Measurements from ENCODE around the gene MON1A.
A peak's percentile ranks its signal among the peaks of the same experiment; 100 is the strongest.
"Not testable (repeated sequence)": the region's sequence is repeated elsewhere in the genome, so short reads cannot be mapped to it uniquely, and the experiment has no call there.

MON1A gene, protein sequence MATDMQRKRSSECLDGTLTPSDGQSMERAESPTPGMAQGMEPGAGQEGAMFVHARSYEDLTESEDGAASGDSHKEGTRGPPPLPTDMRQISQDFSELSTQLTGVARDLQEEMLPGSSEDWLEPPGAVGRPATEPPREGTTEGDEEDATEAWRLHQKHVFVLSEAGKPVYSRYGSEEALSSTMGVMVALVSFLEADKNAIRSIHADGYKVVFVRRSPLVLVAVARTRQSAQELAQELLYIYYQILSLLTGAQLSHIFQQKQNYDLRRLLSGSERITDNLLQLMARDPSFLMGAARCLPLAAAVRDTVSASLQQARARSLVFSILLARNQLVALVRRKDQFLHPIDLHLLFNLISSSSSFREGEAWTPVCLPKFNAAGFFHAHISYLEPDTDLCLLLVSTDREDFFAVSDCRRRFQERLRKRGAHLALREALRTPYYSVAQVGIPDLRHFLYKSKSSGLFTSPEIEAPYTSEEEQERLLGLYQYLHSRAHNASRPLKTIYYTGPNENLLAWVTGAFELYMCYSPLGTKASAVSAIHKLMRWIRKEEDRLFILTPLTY

GRCh38 chr3:49929291-49930167, at the start of gene MON1A:
Gene MON1A, minus strand, starts transcription at chr3:49929811. Its CDS starts 16,465 bp downstream, at chr3:49913346.
- peak; percentile 85 to 91 for DNase-seq

DNA sequence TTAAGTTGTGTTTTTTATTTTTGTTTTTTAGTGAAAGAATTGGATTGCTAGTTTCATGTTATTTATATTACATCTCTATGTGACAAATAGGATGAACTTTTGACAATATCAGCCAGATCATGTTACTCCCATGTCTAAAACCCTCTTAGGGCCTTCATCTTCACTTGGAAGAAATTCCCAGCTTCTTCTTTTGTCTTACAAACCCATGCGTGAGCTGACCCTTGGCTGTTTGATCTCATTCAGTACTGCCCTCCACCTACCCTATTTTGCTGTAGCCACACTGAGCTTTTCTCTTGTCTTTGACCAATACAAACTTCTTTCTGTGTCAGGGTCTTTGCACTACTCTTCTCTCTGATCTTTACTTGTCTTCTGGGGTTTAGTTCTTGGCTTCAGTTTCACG, 47.3 kb upstream of the MON1A start:
- no peak for DNase-seq

DNA sequence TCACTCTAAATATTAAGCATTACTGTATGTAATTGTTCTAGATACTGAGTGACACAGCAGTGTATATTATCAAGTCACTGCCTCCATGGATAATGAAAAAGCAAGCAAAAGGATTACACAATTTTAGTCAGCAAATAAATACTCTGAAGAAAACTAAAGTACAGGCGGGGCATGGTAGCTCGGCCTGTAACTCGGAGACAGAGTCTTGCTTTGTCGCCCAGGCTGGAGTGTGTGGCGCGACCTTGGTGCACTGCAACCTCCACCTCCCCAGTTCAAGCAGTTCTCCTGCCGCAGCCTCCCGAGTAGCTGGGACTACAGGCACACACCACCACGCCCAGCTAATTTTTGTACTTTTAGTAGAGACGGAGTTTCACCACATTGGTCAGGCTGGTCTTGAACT, 43.0 kb upstream of the MON1A start:
- DNase-seq: no peak

GRCh38 chr3:49968346-49968745, 38.7 kb upstream of the MON1A start:
- DNase-seq: no peak

- no peak for DNase-seq
Measured at GRCh38 chr3:49967291-49967690, 37.7 kb upstream of the MON1A start.

GRCh38 chr3:49966233-49966942, 36.8 kb upstream of the MON1A start:
- DNase-seq: no peak

GRCh38 chr3:49955636-49956035, 26.0 kb upstream of the MON1A start:
- DNase-seq: no peak

GRCh38 chr3:49952924-49953323, 23.3 kb upstream of the MON1A start:
- DNase-seq: no peak

DNA sequence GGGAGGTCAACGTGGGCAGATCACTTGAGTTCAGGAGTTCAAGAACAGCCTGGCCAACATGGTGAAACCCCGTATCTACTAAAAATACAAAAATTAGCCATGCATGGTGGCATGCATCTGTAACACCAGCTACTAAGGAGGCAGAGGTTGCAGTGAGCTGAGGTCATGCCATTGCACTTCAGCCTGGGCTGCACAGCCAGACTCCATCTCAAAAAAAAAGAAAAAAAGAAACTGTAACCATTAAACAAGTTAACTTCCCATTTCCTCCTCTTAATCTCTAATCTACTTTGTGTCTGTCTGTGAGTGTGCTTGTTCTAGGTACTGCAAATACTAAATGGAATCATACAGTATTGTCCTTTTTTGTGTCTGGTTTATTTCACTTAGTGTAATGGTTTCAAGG, 13.0 kb upstream of the MON1A start:
- no peak for DNase-seq

- DNase-seq: no peak
Measured at GRCh38 chr3:49940667-49941249, 11.1 kb upstream of the MON1A start.

- peak; percentile 94 to 95 for DNase-seq
Measured at GRCh38 chr3:49939858-49940666, 10.5 kb upstream of the MON1A start, which contains the start of gene RBM6. Gene RBM6, plus strand, starts transcription at chr3:49940150. Its CDS starts 22,492 bp downstream, at chr3:49962642.

- no peak for DNase-seq
Measured at GRCh38 chr3:49937090-49937489, 7.5 kb upstream of the MON1A start.

- not testable (repeated sequence) for DNase-seq
Measured at GRCh38 chr3:49932281-49932680, 2.7 kb upstream of the MON1A start.

- no peak for DNase-seq
Measured at GRCh38 chr3:49930922-49931321, 1.3 kb upstream of the MON1A start.

DNA sequence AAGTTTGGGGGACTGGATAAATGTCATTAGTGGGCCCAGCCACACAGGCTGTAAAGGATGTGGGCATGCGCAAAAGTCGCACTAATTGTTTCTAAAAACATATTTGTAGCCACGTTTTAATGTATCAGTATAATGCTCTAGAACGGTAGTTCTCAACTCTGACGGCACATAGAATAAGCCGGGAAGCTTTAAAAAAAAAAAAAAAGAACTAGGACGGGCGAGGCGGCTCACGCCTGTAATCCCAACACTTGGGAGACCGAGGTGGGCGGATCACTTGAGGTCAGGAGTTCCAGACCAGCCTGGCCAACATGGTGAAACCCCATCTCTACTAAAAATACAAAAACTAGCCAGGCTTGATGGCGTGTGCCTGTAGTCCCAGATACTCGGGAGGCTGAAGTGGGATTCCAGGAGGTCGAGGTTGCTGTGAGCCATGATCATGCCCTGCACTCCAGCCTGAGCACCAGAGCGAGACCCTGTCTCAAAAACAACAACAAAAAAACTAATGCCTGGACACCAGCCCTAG, 618 bp upstream of the MON1A start:
- DNase-seq: no peak

DNA sequence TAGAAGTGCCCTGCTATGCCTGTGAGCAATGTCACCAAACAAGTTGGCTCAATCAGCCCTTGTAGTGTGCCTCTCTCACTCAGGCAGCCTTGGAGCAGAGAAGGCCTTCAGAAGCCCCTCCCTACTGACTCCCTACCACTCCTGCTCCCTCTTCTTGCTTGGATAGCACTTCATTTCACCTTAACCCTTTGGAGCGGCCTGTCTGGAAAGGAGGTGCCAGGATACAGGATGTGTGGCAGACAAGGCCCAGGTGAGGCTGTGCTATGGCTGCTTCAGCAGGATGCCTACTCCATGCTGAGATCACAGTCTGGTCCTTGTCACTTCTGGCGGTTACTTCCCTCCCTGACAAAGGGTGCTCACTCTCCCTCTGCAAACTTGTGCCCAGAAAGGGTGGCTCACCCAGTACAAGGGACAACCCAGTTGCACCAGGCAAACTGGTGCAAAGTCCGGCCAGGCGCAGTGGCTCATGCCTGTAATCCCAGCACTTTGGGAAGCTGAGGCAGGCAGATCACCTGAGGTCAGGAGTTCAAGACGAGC, 1.1 kb downstream of the MON1A start:
- DNase-seq: no peak

DNA sequence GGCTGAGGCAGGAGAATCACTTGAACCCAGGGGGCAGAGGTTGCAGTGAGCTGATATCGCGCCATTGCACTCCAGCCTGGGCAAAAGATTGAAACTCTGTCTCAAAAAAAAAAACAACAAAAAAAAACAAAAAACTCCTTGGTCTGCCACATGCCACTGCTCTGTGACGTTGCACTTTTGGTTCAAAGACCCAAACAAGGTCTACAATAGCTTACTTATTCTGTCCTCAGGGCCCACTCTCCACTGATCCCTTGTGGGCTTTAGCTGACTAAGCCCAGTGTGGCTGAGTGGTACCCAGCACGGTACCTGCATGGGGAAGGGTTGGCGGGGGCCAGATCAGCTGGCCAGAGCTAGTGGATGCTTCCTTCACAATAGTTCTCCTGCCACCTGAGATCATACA, 1.8 kb downstream of the MON1A start:
- DNase-seq: no peak

DNA sequence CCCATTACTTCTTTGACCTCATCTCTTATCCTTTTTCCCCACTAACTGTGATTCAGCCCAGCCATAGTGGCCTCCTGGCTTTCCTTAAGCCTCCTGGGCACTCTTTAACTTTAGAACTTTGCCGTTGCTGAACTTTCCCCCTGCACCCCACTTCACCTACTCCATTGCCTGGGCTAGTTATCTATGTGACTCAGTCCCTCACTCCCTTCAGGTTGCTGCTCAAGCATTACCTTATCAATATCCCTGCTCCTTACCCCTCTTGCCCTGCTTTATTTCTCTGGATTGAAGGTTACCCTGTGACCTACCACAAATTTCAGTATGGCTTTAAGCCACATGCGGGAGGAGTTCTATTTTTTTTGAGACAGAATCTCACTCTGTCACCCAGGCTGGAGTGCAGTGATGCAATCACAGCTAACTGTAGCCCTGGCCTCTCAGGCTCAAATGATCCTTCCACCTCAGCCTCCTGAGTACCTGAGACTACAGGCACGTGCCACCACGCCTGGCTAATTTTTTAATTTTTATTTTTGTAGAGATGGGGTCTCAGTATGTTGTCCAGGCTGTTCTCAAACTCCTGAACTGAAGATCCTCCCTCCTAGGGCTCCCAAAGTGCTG, 3.4 kb downstream of the MON1A start:
- DNase-seq: no peak

DNA sequence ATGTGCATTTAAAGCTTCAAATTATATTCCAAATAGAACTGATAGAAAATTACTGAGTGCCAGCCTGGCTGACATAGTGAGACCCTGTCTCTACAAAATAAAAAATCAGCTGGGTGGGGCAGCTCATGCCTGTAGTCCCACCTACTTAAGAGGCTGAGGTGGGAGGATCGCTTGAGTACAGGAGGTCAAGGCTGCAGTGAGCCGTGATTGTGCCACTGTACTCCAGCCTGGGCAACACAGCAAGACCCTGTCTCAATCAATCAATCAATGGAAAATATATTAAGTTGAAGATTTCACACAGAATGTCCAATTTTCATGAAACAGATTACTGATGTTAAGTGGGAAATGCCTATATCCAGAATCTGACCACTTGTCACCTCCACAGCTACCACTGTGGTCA, 4.1 kb downstream of the MON1A start:
- DNase-seq: no peak

- no peak for DNase-seq
Measured at GRCh38 chr3:49924683-49925082, 4.9 kb downstream of the MON1A start.
